Stimulated activated naive CD4-positive, alpha-beta T cell treated with Interleukin-2 at 50 U/mL for 16 hours (primary cell): ENCODE results near the gene SHROOM3.

Experiments
- DNase-seq: peaks from one replicate; lab custom pipeline; 2025; lab: John Stamatoyannopoulos, UW

SHROOM3 gene

DNA sequence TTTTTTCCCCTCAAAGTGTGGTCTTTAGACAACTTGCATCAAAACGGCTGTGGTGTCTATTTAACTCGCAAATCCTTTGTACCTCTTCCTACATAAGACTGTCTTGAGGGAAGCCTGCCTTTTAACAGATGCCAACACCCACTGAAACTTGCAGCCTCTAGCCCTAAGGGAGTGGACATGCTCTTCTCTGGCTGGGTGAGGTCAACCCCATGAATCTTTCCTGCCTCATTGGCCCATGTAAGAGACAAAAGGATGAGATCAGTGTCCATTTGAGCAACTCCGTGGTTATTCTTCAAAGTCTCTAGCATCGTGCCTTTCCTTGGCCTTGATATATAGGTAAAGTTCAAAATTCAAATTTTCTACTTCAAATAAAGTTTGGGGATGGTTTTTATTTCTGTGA, 134.7 kb downstream of the SHROOM3 start:
- no peak for DNase-seq

DNA sequence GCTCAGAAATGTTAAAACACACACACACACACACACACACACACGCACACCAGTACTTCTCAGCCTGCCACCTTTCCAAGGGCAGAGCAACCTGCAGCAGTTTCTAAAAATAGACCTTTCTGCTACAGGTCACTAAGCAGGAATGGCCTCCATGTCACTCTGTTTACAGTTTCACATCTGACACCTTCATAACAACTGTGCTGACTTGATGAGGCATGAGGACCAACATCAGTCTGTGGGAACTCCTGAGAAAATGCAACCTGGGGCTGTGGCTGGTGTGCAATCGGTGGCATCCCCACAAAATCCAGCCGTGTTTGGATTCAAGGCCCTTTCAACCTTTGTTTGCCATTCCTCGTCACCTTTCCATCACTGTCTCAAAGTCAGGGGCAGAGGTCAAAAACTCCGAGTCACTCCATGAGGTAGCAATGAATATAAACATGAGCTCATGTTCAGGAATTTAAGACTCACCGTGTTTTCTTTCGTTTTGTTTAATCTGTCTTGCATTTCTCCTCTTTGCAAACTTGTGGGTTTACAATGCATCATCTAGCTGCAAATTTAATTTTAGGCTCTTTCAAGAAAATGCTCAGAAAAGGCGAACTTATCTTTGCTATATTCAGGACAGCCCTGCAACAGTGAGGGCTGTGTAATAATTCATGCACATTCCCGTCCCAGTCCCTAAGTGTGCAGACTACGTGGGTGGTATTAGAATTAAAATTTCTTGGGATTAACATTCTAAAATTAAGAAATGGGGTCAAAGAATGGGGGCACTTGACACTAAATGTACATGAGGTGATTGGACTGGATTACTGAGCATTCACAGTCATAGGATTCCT, 135.3 kb downstream of the SHROOM3 start:
- DNase-seq: no peak

- no peak for DNase-seq
Observed at GRCh38 chr4:76571274-76571673, 136.2 kb downstream of the SHROOM3 start.

DNA sequence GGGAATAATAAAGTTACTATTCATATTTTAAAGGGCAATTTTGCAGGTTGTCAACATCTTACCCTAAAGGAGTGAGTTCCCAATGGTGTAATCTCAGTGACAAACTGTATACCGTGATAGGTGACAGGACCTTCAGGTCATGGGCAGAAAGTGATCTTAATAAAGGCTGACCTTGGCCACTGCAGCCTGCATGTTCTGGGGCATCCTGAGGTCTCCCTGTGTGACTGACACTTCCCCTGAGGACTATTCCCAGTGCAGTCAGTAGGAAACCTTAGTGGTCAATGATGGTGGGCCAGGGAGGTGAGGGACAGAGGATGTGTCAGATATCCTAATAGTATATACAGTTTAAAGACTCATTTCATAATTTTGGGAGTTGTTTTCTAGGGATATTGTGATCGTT, 137.2 kb downstream of the SHROOM3 start:
- DNase-seq: no peak

- DNase-seq: no peak
Observed at GRCh38 chr4:76576824-76577223, 141.8 kb downstream of the SHROOM3 start.

GRCh38 chr4:76578002-76578560, 143.1 kb downstream of the SHROOM3 start:
- no peak for DNase-seq

GRCh38 chr4:76579596-76580375, 144.8 kb downstream of the SHROOM3 start:
- no peak for DNase-seq

GRCh38 chr4:76581077-76581962, 146.3 kb downstream of the SHROOM3 start:
- no peak for DNase-seq

DNA sequence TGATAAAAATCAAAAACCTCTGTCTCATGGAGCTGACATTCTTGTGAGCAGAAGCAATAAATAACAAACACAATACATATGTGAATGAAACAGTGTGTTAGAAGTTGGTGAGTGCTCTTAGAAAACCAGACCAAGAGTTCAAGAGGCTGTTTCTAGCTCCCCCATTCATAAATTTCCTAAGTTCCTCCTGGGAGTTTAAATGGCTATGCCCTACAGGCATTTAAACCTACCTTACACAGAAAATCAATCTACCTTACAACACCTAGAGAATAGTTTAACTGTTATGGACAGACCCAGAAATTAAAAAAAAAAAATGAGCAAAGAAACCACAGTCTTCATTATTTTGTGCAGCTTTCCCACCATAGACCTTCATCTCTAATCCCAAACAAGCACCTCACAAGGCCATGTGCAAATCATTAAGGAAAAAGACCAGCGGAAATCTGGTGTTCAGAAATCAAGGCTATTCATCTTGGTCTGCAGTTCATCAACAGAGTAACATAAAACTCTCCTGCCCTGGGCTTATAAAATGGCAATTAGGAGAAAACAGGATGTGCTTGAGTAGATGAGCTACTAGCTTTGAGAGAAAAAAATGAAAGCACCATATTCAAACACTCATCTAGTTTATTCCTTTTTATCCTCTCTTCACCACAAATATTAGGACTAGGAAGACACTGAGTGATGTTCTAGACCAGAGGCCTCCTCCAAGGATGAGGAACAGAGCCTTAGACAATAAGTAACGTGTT, 147.2 kb downstream of the SHROOM3 start:
- no peak for DNase-seq

- no peak for DNase-seq
Observed at GRCh38 chr4:76582817-76583087, 147.7 kb downstream of the SHROOM3 start.

- DNase-seq: no peak
Observed at GRCh38 chr4:76584241-76585152, 149.5 kb downstream of the SHROOM3 start.

- no peak for DNase-seq
Observed at GRCh38 chr4:76585272-76585671, 150.2 kb downstream of the SHROOM3 start.

- DNase-seq: no peak
Observed at GRCh38 chr4:76585897-76586360, 150.9 kb downstream of the SHROOM3 start.

DNA sequence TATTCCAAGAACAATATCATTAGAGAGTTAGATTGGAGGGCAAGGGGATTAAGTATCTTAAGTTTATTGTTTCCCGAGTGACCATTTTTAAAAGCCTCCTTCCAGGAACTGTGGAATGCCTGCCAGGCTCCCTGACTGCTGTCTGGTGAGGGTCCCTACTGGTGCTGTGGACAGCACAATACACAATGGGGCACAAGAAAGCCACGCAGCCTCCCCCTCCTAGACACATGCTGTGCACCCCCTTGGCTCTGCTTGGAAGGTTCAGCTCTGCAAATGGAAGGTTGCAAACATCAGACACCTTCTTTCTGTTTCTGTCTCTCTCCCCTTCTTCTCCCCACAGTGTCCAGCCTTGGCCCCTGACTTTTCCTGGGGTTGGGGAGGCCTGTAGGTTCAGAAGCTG, 153.2 kb downstream of the SHROOM3 start:
- DNase-seq: no peak

- no peak for DNase-seq
Observed at GRCh38 chr4:76589402-76589801, 154.4 kb downstream of the SHROOM3 start.

DNA sequence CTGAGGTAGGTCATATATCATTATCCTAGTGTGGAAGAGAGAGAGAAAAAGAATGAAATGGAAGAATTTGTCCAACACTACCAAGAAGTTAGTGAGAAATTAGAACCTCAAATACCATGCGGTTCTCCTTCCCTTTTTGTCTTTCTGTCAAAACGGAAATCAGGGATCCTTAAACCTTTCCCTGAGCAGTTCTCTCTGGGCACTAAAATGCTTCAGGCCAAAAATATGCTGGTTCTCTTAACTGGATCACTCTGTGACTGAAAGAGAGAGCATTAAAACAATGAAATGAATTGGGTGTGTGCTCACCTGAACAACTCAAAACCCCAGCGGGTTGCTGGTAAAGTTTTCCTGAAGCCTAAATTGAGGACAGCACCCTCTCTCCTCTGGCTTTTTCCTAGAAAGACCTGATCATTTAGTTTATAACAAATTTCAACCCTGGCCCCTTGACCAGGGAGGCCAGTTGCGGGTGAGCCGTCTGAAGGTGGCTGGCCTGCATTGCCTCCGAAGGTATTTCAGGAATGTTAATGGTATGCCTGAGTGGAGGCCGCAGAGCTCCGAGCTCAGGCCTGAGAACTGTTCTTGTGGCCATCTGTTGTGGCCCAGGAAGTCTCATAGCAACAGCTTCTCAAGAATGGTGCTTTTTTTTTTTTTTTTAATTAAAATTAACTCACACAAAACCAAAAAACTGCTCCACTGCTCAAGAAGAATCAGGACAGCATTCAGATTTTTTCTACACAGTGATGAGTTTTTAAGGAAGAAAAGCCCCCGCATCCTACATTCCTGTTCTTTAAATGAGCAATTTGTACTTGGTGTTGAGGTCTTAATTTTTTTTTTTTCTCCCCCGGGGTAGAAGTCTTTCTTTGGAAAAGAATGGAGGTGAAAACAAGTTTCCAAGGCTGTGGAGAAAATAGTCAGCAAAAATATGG, 155.1 kb downstream of the SHROOM3 start:
- no peak for DNase-seq

GRCh38 chr4:76590798-76591281, 155.8 kb downstream of the SHROOM3 start:
- DNase-seq: no peak

- no peak for DNase-seq
Observed at GRCh38 chr4:76591992-76592391, 157.0 kb downstream of the SHROOM3 start.

DNA sequence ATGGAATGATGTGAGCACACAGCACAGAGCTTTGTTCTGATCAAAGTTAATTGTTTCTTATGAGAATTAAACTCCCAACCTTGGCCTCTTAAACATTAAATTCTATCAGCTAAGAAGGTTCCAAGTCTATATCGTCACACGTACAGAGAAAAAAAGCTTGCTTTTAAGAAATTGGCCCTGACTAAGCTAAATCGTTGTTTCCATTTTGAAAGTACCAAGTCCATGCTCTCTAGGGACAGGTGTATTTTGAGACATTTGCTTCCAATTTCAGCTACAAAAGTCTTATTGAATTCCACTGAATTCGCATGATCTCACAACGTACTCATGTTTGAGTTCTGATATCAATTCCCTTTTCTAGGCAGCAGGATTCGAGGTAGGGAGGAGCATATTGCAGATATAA, 157.4 kb downstream of the SHROOM3 start:
- DNase-seq: no peak
